Inflammatory macrophage treated with lipopolysaccharide for 1 hour (primary cell): ENCODE results near the gene C1QB.

Experiments used
- DNase-seq, 2 donors: peaks; one replicate each; pipeline ENCODE4 v3.0.0-alpha.2; 2020 to 2022

The C1QB gene

GRCh38 chr1:22652881-22653316, at the start of gene C1QB:
TSS of gene C1QB (plus strand) at chr1:22653236. CDS start at chr1:22659463, 6,227 bp downstream.
- DNase-seq: peak; percentile 40 to 84

DNA sequence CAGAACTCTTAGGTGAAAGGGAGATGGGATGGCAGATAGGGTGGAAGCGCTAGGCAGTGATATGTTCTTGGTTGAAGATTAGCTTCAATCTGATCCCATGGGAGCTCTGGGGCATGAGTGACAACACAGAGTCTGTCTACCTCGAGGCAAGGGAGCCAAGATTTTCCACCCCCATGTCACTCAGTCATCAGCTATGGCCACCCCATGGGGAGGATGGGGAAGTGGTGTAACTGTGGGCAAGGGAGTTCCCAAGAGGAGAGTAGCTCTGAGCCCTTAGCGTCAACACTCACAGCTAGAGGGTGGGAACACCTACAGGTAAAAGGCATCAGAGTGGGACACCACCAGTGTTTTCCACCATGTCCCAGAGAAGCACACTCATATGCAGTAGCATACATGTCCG, 46.9 kb upstream of the C1QB start:
- DNase-seq: peak; percentile 56 to 77

DNA sequence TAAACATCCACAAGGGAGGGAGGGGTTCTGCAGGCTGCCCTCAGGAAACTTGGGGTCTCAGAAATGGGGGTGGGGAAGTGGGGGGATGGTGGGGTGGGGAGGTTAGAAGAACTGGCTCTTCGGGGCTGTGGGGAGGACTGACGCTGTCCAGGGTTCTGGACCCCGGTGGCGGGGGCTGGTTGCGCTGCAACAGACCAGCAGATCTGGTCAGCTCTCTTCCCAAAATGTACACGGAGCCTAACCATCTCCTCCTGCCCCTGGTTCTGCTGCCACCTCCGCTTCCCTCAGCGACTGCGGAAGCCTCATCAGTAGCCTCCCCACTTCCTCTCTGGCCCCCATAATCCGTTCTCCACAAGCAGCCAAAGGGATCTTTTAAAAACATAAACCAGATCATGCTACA, 45.9 kb upstream of the C1QB start:
- DNase-seq: peak; percentile 14

DNA sequence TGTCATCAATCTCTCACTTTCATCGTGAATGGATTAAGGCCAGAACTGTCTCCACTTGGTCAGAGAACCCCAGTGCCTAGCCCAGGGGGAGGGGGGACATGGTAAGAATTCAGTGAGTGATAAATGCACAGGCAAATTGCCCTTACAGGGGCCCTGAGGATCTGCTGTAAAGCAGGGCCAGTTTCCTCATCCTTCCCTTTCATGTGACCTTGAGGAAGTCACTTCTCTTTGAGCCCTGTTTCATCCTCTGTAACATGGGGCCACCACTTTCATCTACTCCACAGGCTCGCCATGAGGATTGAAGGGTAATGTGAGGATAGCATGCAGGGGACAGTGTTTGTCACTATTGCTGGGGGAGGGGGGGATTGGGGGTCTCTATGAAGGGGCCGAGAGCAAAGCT, 44.7 kb upstream of the C1QB start:
- DNase-seq: peak; percentile 23 to 29

GRCh38 chr1:22609291-22609690, 43.7 kb upstream of the C1QB start:
- DNase-seq: no peak

DNA sequence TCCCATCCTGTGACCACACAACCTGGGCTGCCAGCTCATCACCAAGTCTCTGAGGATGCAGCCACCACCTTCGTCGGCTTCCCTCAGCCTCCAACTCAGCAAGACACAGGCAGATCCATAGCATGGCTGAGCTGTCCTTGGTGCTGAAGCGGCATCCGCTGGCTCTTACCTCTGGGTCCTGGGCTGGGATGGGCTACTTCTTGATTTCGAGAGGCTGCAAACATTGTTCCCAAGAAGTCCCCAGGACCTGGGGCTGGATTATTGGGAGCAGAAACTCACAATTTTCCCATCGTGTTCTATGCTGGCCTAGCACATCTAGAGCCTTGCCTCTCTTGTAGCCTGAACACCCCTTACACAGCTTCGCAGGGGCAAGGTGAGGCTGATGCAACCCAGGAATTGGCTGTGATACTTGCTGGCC, 41.5 kb upstream of the C1QB start:
- DNase-seq: peak in 1 of 2 donors; percentile 44

DNA sequence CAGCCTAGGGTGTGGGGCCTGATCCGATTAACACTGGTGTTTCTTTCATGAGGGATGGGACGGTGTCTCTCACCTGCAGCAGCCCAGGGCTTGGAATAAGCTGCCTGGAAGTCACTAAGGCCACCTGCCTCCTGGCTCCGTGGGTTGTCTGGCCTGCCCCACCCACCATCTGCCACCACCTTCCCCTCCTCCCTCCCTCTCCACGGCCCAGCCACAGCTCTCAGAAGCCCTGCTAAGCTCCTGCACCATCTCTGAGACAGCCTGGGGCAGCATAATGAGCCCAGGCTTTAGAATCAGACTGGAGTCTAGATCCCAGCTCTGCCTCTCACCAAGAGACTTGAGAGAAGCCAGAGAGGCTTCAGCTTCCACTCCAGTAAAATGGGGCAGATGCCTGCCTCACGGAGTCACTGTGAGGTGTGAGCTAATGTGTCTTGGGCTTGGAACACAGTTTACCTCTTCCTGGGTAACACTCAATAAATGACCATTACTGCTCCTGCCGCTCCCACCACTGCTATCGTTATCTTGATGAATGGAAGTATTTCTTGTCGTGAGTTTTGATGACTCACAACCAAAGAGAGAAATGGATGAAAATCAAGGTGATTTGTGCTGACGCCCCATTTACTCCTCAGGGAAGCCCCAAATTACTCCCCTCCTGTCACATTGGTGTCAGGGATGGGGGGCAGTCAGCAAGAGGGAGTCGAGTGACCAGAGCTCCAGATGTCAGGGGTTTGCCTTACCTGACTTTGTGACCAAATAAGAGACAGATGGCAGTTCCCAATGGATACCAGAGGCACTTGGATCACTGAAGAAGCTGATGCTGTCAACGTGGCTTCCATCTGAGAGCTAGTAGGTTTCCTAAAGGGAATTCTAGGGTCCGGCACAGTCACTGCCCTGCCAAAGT, 40.1 kb upstream of the C1QB start:
- DNase-seq: no peak

DNA sequence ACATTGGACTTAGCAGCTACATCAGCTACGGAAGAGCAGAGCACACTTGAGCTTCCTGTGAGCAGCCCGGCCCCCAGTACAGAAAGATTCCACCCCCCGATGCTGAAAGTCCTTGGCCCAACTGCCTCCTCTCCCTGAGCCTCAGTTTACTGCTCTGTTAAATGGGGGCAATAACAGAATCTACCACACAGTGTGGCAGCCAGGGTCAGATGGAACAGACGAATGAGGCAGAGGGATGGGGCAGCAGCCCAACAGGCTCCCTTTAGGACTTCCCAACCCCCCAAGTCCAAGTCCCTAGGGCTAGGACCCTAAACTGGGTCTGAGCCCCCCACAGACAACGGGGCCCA, 39.5 kb upstream of the C1QB start:
- no peak for DNase-seq

- no peak for DNase-seq
Observed at GRCh38 chr1:22613951-22614350, 39.1 kb upstream of the C1QB start.

GRCh38 chr1:22615886-22616285, 37.1 kb upstream of the C1QB start:
- DNase-seq: peak; percentile 63 to 65

GRCh38 chr1:22616571-22616970, 36.5 kb upstream of the C1QB start:
- no peak for DNase-seq

GRCh38 chr1:22618056-22618455, 35.0 kb upstream of the C1QB start:
- DNase-seq: no peak

GRCh38 chr1:22619252-22619651, 33.8 kb upstream of the C1QB start:
- peak in 1 of 2 donors; percentile 26 for DNase-seq

DNA sequence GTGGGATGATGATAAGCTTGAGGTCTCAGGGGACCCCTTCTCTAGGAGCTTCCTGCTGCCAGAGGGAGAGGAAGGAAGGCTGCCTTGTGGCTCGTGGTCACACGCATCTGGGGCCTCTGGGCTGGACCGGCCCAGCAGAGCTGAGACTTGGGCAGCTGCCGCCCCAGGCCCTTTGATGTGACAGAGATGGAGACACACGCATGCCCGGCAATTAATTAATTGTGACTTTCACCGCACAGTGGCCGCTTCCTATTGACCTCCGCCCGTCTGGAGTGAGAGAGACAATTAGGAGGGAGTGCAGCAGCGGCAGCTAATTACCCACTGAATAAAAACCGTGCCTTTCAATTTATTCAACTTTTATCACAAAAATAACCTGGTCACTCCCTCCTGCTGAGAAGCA, 33.2 kb upstream of the C1QB start:
- DNase-seq: no peak

GRCh38 chr1:22621761-22622160, 31.3 kb upstream of the C1QB start:
- DNase-seq: no peak

DNA sequence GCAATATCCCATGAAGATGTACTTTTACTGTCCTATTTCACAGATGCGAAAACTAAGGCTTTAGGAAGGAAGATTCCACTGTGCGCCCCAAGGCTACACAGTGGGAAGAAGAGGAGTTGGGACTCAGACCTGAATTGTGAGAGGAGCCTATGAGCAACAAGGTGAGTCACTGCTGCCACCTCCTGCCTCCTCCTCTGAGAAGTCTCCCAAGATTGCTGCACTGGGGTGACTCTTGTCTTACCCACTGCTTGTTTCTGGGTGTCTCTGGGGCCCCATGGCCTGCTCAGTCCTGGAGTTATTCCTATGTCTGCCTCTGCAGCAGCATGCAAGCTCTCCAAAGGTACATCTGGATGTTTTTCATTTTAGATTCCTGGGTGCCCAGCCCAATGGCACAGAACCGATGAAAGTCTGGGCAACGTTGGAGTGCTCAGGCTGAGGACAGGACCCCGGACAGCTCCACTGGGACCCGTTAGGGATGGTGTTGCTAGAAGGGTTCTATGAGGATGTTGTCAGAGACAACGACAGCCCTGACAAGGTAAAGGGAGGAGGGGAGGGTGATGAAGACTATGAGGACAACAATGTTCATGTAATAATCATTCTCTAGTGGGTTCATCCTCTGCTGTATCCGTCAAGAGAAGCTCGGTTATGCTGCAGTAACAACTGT, 27.6 kb upstream of the C1QB start:
- no peak for DNase-seq

- DNase-seq: no peak
Observed at GRCh38 chr1:22626237-22627157, 26.5 kb upstream of the C1QB start.

DNA sequence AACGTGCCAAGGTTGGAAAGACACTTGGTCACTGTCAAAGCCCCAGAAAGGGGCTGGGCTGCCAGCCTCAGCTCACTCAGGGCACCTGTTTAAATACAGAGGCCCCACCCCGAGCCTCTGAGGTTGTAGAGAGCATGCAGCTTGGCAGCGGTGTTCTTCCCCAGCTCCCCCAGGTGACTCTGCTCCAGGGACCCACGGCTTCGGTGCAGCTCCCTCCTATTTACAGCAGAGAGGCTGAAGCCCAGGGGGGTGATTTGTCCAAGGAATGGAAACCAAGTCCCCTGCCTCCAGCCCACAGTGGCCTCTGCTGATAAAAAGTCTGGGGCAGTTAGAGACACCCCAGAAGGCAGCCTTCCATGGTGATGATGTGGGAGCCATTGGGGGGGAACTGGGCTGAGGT, 25.7 kb upstream of the C1QB start:
- no peak for DNase-seq

GRCh38 chr1:22628698-22629444, 24.2 kb upstream of the C1QB start:
- no peak for DNase-seq

- DNase-seq: no peak
Observed at GRCh38 chr1:22629886-22630285, 23.1 kb upstream of the C1QB start.

GRCh38 chr1:22633697-22634463, 19.2 kb upstream of the C1QB start:
- DNase-seq: no peak

DNA sequence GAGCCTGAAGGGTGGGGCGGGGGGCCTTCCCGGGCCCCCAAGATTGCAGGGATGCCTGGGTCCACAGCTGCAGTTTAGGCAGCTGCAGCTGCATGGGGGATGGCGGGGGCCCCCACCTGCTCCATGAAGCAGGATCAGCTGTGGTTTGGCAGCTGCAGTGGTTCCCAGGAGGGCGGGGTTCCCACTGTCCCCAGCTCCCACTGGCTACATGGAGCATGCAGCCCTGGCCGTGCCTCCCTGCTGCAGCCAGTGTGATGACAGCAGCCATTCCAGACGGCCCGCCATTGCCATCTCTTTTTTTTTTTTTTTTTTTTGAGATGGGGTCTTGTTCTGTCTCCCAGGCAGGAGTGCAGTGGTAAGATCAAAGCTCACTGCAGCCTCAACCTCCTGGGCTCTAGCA, 17.6 kb upstream of the C1QB start:
- no peak for DNase-seq
